Stomach (tissue), 9 donors: ENCODE measurements around the gene NOP9. TPM values are rescaled to one million over a fixed set of nuclear protein-coding genes. Genes with fewer than 3 reads are reported as not detected.

Experiments
- DNase-seq, 2 donors: peaks; one replicate each; pipeline versions ENCODE4 v3.0.0 to v3.0.0-alpha.2; 2013 to 2019
- H3K27ac ChIP-seq, 5 donors: fragments of 200-600 bp in 4 of 5; sonication (generic) in 4 of 5; one replicate each; pipeline ENCODE4 v1.5.1; 2013 to 2019; ENCODE audit warnings: mild to moderate bottlenecking in 1 of 5, moderate library complexity in 1 of 5
- H3K27me3 ChIP-seq, 3 donors: fragments of 200-600 bp; sonication (generic); one replicate each; pipeline ENCODE4 v1.5.1; 2017 to 2019; ENCODE audit warnings: mixed run types in 1 of 3
- H3K36me3 ChIP-seq, 4 donors: fragments of 200-600 bp; sonication (generic); 1 replicate in 3 of 4; 2 replicates in 1 of 4; pipeline ENCODE4 v1.5.1; 2016 to 2019
- H3K4me1 ChIP-seq, 4 donors: fragments of 200-600 bp; sonication (generic); one replicate each; pipeline ENCODE4 v1.5.1; 2016 to 2019
- H3K4me3 ChIP-seq, 4 donors: fragments of 200-600 bp; sonication (generic) in 3 of 4; one replicate each; pipeline ENCODE4 v1.5.1; 2016 to 2019; ENCODE audit warnings: mild to moderate bottlenecking in 1 of 4
- H3K9me3 ChIP-seq, 4 donors: fragments of 200-600 bp; sonication (generic); one replicate each; pipeline ENCODE4 v1.5.1; 2016 to 2019
- CTCF ChIP-seq, 7 experiments: fragments of 450-650 bp in 4 of 7; fragments of 200-600 bp in 3 of 7; sonication (generic) in 3 of 7; IDR thresholded peaks; one replicate each; pipeline ENCODE4 v1.5.1; 2016 to 2019; ENCODE audit warnings: antibody characterized with exemption in 7 of 7, control low read depth in 2 of 7, mild to moderate bottlenecking in 1 of 7
- EP300 ChIP-seq: sonication (generic); formaldehyde crosslinking; IDR thresholded peaks from one replicate; pipeline ENCODE4 v1.6.1; 2017; ENCODE audit warnings: antibody characterized with exemption
- POLR2A ChIP-seq, 4 donors: fragments of 450-650 bp; IDR thresholded peaks; one replicate each; pipeline ENCODE4 v1.6.1; 2016; ENCODE audit warnings: antibody characterized with exemption in 4 of 4, control low read depth in 2 of 4, mild to moderate bottlenecking in 1 of 4, moderate library complexity in 1 of 4
- POLR2AphosphoS5 ChIP-seq, 3 donors: sonication (generic); formaldehyde crosslinking; IDR thresholded peaks; one replicate each; pipeline ENCODE4 v1.6.1; 2016; ENCODE audit warnings: antibody characterized with exemption in 3 of 3
- WGBS, 5 donors: extraction: QIAGEN DNeasy Blood & Tissue Kit in 3 of 5; methylation state at CpG; one replicate each; pipeline versions ENCODE4 v1.1.5 to v1.1.7; 2013 to 2018; 5-methylcytosine and 5-hydroxymethylcytosine counted together
- intact Hi-C: fragments of 100-400 bp; cut with DNase I; formaldehyde crosslinking; loops from one replicate; pipeline ENCODE4 v1.15.1; 2023; ENCODE audit warnings: low total_unique reads
- polyA plus RNA-seq, 3 donors: library from polyadenylated mRNA; stranded (reverse); fragments of 200-250 nt; gene quantifications; one replicate each; pipeline ENCODE4 v1.2.3, GENCODE V29; 2013
- total RNA-seq, 5 donors: library from RNA; depleted of rRNA; stranded (reverse); fragments of >200 nt; gene quantifications; one replicate each; pipeline versions ENCODE4 v1.1.0 to v1.2.3, GENCODE V29; 2014 to 2016
- donor health status: healthy with polysubstance abuse.
- donor health status: Bipolar disorder and iron deficiency.
- donor health status: healthy.

Gene NOP9
- total and polyA plus RNA-seq, 8 donors: 5.4 to 25.7 (median 11.5) TPM

GRCh38 chr14:24330973-24331674, 31.5 kb downstream of the NOP9 start:
- intact Hi-C loops: loop anchor here (5.0 kb wide), 1 partner anchor 101 kb away; no protein-coding TSS in a partner anchor
- 87 to 93% (median 91%) methylated on average over 6 to 10 of the region's 10 CpGs for WGBS, 5 donors
- TF ChIP-seq CTCF (IDR thresholded peaks at IDR 0.05): no peak
- TF ChIP-seq POLR2AphosphoS5 (IDR thresholded peaks at IDR 0.05): no peak
- no peak for TF ChIP-seq POLR2A (IDR thresholded peaks at IDR 0.05)
- no peak for TF ChIP-seq EP300
- Histone ChIP-seq H3K4me3 (no peak overlapping the region), H3K9me3 (no peaks in the 10 kb centered on the region), H3K27ac (no peak overlapping the region), H3K27me3 (peaks cover 0 to 29% (median 8%) of the 10 kb centered on the region in 3 donors), H3K4me1 (peaks cover 34 to 85% (median 42%) of the 10 kb centered on the region in 4 donors), H3K36me3 (peaks cover 0 to 6% (median 2%) of the 10 kb centered on the region in 4 donors)
- no peak for DNase-seq

- WGBS, 5 donors: 48 to 53% (median 52%) methylated on average over 23 to 26 of the region's 26 CpGs
- Histone ChIP-seq H3K27ac (peak overlapping the region in 1 of 5 donors; percentile 81), H3K4me3 (peak overlapping the region in 2 of 4 donors; percentile 38 to 54), H3K27me3 (peaks cover 0 to 29% (median 8%) of the 10 kb centered on the region in 3 donors), H3K36me3 (peaks cover 0 to 13% (median 8%) of the 10 kb centered on the region in 4 donors), H3K9me3 (no peaks in the 10 kb centered on the region), H3K4me1 (peaks cover 34 to 88% (median 42%) of the 10 kb centered on the region in 4 donors)
- TF ChIP-seq CTCF (IDR thresholded peaks at IDR 0.05): no peak
- no peak for TF ChIP-seq EP300
- TF ChIP-seq POLR2A (IDR thresholded peaks at IDR 0.05): no peak
- TF ChIP-seq POLR2AphosphoS5 (IDR thresholded peaks at IDR 0.05): no peak
- DNase-seq: no peak
- intact Hi-C loops: loop anchor here (5.0 kb wide), 1 partner anchor 101 kb away; no protein-coding TSS in a partner anchor
Observed at GRCh38 chr14:24331731-24332267, 32.1 kb downstream of the NOP9 start.

- H3K27ac ChIP-seq: peak overlapping the region in 3 of 5 donors; percentile 38 to 81 (median 47)
- H3K9me3 ChIP-seq: no peaks in the 10 kb centered on the region
- peaks cover 0 to 29% (median 8%) of the 10 kb centered on the region in 3 donors for H3K27me3 ChIP-seq
- peaks cover 34 to 86% (median 39%) of the 10 kb centered on the region in 4 donors for H3K4me1 ChIP-seq
- TF ChIP-seq CTCF (IDR thresholded peaks at IDR 0.05) (peak in 5 of 7 experiments; percentile 63 to 87 (median 83)), EP300 (no peak), POLR2AphosphoS5 (IDR thresholded peaks at IDR 0.05) (peak; percentile 6 to 44 (median 14)), POLR2A (IDR thresholded peaks at IDR 0.05) (no peak)
- peak; percentile 82 to 91 for DNase-seq
- 8 to 16% (median 14%) methylated on average over 42 to 56 of the region's 56 CpGs for WGBS, 5 donors
- intact Hi-C loops: loop anchor here (5.0 kb wide), 1 partner anchor 100 kb away; no protein-coding TSS in a partner anchor
- peak overlapping the region; percentile 31 to 54 (median 36) for H3K4me3 ChIP-seq
- peaks cover 2 to 19% (median 14%) of the 10 kb centered on the region in 4 donors for H3K36me3 ChIP-seq
Observed at GRCh38 chr14:24332268-24332993, 32.8 kb downstream of the NOP9 start.
